ENCODE measurements around the gene TLCD1.

TLCD1 gene

GRCh38 chr17:28710861-28711722 is 14.9 kb downstream of the TLCD1 start:
- peak; percentile 85 for DNase-seq

- no peak for DNase-seq
Measured at GRCh38 chr17:28707339-28707720, 18.7 kb downstream of the TLCD1 start.

GRCh38 chr17:28706471-28707338 is 19.3 kb downstream of the TLCD1 start:
- DNase-seq, result no peak

- no peak for DNase-seq
Measured at GRCh38 chr17:28705728-28706334, 20.2 kb downstream of the TLCD1 start.

- no peak for DNase-seq
Measured at GRCh38 chr17:28705074-28705659, 20.9 kb downstream of the TLCD1 start.

- no peak for DNase-seq
Measured at GRCh38 chr17:28704219-28704858, 21.7 kb downstream of the TLCD1 start.

GRCh38 chr17:28703552-28704218 is 22.3 kb downstream of the TLCD1 start:
- DNase-seq, result no peak

- no peak for DNase-seq
Measured at GRCh38 chr17:28702752-28703150, 23.3 kb downstream of the TLCD1 start.

GRCh38 chr17:28702026-28702751 is 23.8 kb downstream of the TLCD1 start:
- no peak for DNase-seq

GRCh38 chr17:28700830-28701492 is 25.1 kb downstream of the TLCD1 start:
- no peak for DNase-seq

GRCh38 chr17:28700278-28700677 is 25.8 kb downstream of the TLCD1 start:
- DNase-seq, result no peak

GRCh38 chr17:28698253-28698941 is 27.6 kb downstream of the TLCD1 start:
- no peak for DNase-seq

- DNase-seq, result no peak
Measured at GRCh38 chr17:28693869-28694268, 32.2 kb downstream of the TLCD1 start.

- DNase-seq, result no peak
Measured at GRCh38 chr17:28689011-28689410, 37.0 kb downstream of the TLCD1 start.

GRCh38 chr17:28688481-28688880 is 37.6 kb downstream of the TLCD1 start:
- no peak for DNase-seq

GRCh38 chr17:28686296-28686695 is 39.7 kb downstream of the TLCD1 start:
- DNase-seq, result no peak

- DNase-seq, result no peak
Measured at GRCh38 chr17:28685366-28685765, 40.7 kb downstream of the TLCD1 start.

- peak; percentile 10 for DNase-seq
Measured at GRCh38 chr17:28684963-28685362, 41.1 kb downstream of the TLCD1 start.

- no peak for DNase-seq
Measured at GRCh38 chr17:28682655-28683054, 43.4 kb downstream of the TLCD1 start.

GRCh38 chr17:28675980-28676379 is 50.1 kb downstream of the TLCD1 start:
- no peak for DNase-seq

Measured in NCI-H1694 (cell line).